HG03097 (cell line): ENCODE data around the gene LRRC37B.
"Not testable (repeated sequence)": the region's sequence is repeated elsewhere in the genome, so short reads cannot be mapped to it uniquely, and the experiment has no call there.

Source experiments
- ATAC-seq: cut with Tn5 transposase; IDR thresholded peaks from one replicate; pipeline ENCODE4 v1.9.1; 2021; ENCODE audit not compliant: unreplicated experiment, low FRiP score

LRRC37B gene

DNA sequence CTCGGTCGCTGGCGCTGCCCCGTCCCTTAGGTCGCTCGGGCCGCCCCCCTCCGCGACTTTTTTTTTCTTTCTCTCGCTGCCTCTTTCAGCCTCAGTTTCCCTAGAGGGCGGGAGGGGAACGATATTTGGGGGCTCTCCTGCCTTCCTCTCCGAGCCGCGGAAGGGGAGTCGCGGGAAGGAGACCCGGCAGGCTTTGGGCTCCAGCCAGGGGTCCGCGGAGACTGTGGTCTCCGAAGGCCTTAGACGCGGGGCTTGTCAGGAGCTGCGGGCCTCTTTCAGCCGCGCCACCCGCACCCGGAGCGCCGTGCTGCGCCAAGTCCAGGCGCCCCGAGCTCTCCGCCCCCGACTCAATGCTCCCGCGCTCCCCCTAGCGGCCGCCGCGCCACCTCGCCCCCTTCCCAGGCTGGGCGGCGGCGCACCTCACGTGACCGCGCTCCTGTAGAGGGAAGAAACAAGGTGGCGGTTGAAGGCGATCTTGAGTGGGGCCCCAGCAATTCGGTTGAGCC is at the start of gene LRRC37B:
TSS of gene LRRC37B (plus strand) at position 427 of the 506 bp plus-strand sequence. CDS start 14,010 bp downstream, outside the sequence.
- ATAC-seq = peak; percentile 84

DNA sequence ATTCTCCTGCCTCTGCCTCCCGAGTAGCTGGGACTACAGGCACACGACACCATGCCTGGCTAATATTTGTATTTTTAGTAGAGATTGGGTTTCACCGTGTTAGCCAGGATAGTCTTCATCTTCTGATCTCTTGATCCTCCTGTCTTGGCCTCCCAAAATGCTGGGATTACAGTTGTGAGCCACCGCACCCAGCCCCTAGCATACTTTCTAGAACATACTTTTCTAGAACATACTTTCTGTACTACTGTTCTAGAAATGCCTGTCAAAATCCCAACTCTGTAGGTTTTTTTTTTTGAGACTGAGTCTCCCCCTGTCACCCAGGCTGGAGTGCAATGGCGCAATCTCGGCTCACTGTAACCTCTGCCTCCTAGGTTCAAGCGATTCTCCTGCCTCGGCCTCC is 43.1 kb upstream of the LRRC37B start:
- not testable (repeated sequence) for ATAC-seq

DNA sequence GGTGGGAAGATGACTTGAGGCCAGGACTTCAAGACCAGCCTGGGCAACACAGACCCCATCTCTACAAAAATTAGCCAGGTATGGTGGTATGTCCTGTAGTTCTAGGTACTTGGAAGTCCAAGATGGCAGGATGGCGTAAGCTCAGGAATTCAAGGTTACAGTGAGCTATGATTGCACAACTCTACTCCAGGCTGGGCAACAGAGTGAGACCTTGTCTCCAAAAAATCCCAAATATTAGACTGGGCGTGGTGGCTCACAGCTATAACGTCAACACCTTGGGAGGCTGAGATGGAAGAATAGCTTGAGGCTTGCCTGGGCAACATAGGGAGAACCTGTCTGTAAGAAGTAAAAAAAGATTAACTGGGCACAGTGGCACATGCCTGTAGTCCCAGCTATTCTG is 39.5 kb upstream of the LRRC37B start:
- ATAC-seq = no peak

DNA sequence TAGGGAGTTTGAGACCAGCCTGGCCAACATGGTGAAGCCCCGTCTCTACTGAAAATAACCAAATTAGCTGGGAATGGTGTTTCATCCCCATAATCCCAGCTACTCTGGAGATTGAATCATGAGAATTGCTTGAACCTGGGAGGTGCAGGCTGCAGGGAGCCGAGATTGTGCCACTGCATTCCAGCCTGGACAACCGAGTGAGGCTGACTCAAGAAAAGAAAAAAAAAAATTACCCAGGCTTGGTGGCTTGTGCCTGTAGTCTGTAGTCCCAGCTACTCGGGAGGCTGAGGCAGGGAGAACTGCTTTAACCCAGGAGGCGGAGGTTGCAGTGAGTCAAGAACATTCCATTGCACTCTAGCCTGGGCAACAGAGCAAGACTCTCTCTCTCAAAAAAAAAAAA is 36.8 kb upstream of the LRRC37B start:
- not testable (repeated sequence) for ATAC-seq

DNA sequence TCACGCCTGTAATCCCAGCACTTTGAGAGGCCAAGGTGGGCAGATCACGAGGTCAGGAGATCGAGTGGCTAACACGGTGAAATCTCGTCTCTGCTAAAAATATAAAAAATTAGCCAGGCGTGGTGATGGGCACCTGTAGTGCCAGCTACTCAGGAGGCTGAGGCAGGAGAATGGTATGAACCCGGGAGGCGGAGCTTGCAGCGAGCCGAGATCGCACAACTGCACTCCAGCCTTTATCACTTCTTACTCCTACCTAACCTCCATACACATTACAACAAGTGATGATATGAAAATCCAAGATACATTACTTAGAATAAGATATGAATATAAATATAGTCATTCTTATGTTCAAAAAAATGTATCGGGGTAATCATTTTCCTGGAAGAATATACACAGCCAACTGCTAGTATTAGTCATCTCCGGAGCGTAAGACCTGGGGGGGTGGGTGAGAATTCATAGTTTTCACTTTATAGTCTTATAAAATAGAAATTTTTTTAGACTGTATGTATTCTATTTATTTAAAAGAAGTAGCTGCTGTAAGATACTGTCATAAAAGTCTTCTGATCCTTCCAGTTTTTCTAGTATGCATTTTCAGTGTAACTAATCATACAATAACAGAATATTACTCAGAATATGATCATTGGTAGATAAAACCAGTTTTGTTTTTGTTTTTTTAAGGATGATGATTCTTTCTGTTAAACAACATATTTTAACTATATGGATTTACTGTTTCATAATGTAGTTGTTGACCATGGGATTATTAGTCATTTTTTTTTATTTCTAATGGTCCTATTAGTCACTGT is 32.7 kb upstream of the LRRC37B start:
- ATAC-seq = not testable (repeated sequence)

DNA sequence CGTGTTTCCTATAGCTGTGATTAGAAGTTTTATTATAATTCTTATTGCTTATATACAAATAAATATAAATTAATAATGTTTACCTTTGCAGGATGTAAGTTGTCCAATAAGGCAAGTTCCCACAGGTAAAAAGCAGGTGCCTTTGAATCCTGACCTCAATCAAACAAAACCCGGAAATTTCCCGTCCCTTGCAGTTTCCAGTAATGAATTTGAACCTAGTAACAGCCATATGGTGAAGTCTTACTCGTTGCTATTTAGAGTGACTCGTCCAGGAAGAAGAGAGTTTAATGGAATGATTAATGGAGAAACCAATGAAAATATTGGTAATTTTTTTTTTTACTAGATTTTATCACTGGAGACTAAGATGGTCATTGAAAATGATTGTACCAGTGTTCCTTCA is 31.8 kb upstream of the LRRC37B start:
- ATAC-seq = not testable (repeated sequence)

DNA sequence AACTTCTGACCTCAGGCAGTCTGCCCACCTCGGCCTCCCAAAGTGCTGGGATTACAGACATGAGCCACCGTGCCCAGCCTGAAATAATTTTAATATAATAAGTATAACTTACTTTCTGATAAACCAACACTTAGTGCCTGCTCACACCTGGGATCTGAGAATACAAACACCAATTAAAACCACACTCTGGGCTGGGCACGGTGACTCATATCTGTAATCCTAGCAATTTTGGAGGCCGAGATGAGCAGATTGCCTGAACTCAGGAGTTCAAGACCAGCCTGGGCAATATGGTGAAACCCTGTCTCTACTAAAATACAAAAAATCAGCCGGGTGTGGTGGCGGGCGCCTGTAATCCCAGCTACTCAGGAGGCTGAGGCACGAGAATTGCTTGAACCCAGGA is 15.4 kb upstream of the LRRC37B start:
- ATAC-seq = not testable (repeated sequence)

DNA sequence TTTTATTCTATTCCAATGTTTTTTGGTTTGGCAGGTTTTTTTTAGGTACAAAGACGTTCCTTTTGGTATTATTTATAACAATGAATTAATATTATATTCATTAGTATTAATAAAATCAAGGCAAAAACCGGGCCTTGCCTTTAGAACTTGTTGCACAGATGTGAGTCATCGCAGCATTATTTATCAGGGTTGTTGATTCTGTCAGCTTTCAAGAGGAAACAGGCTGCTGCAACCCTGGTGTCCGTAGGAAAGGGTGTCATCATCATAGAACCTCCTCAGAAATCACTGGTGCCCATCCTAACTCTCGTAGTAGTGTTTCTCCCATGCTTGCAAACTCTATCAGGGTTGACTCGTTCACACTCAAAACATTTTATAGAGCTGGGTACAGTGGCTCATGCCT is 10.2 kb upstream of the LRRC37B start:
- no peak for ATAC-seq

DNA sequence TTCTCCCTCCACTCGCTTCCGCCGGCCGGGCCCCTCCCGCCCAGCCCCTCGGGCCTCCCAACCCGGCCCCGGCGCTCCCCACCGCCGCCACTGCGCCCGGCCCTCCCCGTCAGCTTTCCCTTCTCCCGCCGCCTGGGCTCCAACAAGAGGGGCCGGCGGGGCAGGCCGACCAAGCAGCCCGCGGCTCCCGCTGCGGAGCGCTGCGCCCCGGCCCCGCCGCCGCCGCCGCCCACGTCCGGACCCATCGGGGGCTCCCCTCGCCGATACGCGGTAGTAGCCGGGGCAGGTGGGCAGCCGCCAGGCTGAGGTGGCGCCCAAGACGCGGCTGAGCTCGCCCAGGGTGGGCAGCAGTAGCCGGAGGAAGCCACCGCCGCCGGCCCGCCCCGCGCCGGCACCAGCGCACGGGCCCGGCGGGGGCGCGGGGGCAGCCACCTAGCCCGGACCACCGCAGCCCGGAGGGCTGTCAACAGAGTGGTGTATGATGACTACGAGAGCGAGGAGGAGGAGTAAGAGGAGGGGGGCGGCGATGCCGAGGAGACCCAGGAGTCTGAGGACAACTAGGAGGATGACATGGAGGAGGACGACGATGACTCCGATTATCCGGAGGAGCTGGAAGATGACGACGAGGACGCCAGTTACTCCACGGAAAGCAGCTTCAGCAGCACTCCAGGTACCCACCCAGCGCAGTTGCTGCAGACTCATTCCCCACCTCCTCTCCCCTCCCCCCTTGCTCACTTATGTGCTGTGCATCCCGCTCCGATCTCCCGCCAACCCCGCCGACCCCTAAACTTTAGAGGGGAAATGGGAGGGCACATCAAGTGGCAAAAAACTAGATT is 498 bp downstream of the LRRC37B start:
- ATAC-seq = peak; percentile 25

DNA sequence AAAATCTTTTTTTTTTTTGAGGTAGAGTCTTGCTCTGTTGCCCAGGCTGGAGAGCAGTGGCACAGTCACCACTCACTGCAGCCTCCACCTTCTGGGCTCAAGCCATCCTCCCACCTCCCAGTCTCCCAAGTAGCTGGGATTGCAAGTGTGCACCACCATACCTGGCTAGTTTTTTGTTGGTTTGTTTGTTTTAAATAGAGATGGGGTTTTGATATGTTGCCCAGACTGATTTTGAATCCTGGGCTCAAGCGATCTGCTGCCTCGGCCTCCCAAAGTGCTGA is 2.0 kb downstream of the LRRC37B start:
- no peak for ATAC-seq

DNA sequence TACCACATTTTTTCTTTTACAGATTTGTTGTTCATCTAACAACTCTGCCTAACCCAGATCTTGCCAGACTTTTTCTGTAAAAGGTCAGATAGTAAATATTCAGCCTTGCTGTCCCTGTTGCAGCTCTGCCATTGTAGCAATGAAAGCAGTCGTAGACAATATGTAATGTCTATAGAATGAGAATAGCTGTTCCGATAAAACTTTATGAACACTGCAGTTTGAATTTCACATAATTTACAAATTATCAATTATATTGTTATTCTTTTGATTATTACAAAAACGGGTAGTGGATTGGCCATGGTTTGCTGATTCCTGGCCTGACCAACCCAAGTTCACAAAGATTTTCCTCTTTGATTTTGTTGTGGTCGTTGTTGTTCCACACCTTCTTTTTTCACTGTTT is 2.9 kb downstream of the LRRC37B start:
- no peak for ATAC-seq

DNA sequence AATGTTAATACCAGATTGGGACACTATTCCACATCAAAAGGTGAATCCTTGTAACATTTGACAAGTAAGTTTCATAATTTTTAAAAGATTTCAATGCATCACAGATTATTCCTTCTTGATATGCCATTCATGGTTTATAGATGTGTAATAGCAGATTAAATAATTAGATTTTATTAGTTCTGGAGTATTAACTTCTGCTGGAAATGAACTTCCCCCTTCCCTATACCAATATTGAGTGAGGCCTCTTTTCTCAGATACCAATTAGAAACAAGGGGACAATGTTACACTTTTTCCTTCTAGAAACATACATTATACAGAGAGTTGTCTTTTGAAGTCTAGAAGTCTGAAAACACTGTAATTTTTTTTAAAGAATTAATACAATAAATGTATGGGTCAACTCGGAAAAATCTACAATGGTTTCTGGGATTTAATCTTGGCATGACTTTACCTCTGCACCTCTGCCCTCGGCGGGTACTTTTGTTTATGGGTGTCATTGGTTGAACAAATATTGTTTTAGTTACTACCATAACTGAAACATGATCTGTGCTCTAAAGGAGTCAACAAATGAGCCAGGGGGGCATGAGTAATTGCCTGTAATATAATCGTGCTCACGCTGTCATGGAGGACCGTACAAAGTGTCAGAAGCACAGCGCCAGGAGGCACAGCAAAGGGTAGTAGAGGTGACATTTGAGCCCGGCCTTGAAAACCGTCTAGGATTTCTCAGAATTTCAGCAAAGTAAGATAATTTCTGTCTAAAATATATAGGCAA is 8.2 kb downstream of the LRRC37B start:
- ATAC-seq = no peak

DNA sequence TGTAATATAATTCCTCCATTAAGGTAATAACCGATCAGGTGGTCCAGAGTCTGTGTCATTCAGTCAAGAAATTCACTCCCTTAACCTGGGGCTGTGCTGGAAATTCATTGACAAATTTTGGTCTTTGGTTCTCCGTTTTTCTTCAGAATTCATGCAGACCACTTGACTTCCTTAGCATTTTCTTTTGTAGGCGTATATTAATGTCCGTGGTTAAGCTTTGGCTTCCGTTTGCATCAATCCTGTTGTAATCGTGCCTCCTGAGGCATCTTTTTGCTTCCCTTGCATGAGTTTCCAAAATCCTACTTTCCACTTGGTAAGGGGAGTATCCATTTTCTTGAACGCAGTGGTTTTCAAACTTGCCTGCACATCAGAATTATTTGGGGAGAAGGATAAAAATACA is 9.0 kb downstream of the LRRC37B start:
- ATAC-seq = no peak

DNA sequence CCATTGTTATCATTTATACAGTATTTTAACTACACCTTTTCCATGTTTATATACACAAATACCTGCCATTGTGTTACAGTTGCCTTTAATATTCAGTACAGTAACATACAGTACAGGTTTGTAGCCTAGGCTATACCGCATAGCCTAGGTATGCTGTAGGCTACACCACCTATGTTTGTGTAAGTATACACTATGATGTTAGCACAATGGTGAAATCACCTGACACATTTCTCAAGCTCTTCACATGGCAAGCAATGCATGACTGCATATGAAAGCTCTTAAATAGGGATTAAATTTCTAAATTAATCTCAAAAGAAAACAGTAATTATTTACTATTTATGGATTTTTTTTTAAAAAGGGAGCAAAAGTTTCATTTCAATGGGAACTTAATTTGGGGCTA is 12.0 kb downstream of the LRRC37B start:
- no peak for ATAC-seq

DNA sequence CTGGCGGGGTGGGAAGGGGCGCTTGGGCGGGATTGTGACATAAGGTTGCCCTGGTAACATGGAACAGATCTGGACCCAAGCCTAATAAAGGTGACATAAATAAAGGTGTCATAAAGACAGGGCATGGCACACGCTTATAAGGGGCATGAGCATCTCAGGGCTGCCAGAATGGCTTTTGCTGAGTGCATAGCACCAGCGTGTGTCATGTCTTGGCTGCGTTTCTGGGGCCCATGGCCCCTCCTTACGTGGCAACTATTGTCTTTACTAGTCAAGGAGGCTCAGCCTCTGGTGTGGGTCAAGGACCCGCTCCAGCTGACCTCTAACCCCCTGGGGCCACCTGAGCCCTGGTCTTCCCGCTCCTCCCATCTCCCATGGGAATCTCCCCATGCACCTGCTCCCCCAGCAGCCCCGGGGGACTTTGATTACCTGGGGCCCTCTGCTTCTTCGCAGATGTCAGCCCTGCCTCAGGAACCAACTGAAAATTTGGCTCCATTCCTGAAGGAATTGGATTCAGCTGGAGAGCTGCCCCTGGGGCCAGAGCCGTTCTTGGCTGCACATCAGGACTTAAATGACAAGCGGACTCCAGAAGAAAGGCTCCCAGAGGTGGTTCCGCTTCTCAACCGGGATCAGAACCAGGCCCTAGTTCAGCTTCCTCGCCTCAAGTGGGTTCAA is 13.9 kb downstream of the LRRC37B start:
- no peak for ATAC-seq

DNA sequence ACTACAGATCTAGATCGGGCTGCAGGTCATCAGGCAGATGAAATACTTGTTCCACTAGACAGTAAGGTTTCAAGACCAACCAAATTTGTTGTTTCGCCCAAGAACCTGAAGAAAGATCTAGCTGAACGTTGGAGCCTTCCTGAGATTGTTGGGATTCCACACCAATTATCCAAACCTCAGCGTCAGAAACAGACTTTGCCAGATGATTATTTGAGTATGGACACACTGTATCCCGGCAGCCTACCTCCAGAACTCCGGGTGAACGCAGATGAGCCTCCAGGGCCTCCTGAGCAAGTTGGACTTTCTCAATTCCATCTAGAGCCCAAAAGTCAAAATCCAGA is 14.4 kb downstream of the LRRC37B start:
- ATAC-seq = no peak

DNA sequence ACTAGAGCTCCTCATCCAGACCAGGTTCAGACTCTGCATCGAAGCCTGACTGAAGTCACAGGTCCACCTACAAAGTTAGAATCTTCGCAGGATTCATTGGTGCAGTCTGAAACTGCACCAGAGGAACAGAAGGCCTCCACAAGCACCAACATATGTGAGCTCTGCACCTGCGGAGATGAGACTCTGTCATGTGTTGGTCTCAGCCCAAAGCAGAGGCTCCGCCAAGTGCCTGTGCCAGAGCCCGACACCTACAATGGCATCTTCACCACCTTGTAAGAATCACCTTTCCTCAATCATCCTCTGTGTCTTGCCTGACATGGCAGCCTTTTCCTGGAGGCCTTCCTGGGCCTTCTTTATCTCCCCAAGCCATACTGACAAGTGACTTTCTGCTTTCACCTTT is 15.4 kb downstream of the LRRC37B start:
- not testable (repeated sequence) for ATAC-seq

DNA sequence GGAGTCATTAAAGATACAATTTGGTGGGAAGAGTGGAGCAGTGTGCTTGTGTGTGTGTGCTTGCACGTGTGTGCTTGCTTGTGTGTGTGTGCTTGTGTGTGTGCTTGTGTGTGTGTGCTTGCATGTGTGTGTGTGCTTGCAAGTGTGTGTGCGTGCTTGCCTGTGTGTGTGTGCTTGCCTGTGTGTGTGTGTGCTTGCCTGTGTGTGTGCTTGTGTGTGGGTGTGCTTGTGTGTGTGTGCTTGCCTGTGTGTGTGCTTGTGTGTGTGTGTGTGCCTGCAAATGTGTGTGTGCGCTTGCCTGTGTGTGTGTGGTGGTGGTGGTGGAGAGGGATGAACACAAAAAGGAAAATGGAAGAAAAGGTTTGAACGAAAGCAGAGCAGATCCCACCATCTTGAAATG is 20.1 kb downstream of the LRRC37B start:
- ATAC-seq = not testable (repeated sequence)

DNA sequence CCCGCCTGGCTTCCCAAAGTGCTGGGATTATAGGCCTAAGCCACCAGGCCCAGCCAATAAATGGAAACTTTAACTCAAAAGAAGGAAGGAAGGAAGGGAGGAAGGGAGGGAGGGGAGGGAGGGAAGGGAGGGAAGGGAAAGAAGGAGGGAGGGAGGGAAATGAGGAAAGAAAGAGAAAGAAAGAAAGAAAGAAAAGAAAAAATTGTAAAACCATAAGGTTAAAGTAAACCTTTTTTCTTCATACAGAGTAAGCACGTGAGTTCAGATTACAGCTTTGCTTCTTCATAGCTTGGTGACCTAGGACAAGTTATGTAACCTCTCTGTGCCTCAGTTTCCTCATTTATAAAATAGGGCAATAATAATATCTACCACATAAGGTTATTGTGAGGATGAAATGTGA is 26.0 kb downstream of the LRRC37B start:
- ATAC-seq = no peak

DNA sequence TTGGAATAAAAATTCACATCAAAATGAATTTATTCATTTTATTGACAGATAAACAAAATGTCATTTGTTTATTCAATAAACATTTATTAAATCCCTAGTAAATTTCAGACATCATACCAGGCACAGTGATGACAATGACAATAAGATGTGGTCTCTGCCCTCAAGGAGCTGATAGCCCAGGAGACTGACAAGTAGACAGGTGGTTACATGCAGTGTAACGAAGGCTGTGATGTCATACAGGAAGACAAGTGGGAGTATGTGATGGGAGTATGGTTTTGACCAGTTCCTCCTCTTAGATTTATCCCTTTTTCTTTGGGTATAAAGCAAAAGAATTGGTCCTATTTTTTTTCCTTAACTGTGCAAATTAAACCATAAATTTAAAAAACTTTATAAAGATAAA is 26.6 kb downstream of the LRRC37B start:
- ATAC-seq = not testable (repeated sequence)

DNA sequence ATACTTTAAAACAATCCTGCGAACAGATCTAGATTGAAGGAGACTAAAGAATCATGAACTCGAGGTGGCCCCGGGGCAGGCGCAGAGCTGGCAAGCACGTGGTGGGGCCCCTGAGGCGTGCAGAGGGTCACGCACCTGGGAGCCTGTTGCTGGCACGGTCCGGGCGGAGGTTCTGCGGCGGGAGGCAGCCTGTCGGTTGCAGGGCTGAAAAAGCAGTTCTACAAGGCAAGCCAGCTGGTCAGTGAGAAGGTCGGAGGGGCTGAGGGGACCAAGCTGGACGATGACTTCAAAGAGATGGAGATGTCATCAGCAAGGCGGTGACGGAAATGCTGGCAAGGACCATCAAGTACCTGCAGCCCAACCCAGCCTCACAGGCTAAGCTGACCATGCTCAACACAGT is 33.1 kb downstream of the LRRC37B start:
- ATAC-seq = not testable (repeated sequence)
